ENCODE results near the gene HSDL2.
"Not testable (repeated sequence)": the region's sequence is repeated elsewhere in the genome, so short reads cannot be mapped to it uniquely, and the experiment has no call there.

The HSDL2 gene

DNA sequence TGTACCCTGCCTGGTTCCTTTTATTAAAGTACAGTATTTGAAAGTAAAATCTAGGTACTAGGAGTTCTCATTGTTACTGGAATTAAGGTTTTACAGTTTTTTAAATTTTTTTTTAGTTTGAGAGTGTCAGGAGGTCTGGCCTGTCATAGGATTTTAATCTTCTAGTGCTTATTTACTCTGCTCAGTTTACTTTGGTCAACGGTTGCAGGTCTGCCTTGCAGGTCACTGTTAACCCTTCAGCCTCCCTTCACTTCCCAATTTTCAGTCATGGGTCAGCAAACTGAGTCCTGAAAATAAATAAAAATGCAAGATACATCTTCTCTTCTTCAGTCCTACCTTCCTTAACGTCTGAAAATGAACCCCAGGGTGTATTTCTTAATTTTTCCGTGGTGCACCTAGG, 27.7 kb upstream of the HSDL2 start:
- H3K4me1 ChIP-seq (ENCODE audit: insufficient read depth, low read length): peaks cover 12% of the 10 kb centered on the region
- no peaks in the 10 kb centered on the region for H3K9me3 ChIP-seq (ENCODE audit: control insufficient read depth, insufficient read depth, low read length)
- no peak overlapping the region for H3K9ac ChIP-seq (ENCODE audit: low read depth, low read length)
- no peaks in the 10 kb centered on the region for H3K36me3 ChIP-seq (ENCODE audit: insufficient read depth, low read length)

DNA sequence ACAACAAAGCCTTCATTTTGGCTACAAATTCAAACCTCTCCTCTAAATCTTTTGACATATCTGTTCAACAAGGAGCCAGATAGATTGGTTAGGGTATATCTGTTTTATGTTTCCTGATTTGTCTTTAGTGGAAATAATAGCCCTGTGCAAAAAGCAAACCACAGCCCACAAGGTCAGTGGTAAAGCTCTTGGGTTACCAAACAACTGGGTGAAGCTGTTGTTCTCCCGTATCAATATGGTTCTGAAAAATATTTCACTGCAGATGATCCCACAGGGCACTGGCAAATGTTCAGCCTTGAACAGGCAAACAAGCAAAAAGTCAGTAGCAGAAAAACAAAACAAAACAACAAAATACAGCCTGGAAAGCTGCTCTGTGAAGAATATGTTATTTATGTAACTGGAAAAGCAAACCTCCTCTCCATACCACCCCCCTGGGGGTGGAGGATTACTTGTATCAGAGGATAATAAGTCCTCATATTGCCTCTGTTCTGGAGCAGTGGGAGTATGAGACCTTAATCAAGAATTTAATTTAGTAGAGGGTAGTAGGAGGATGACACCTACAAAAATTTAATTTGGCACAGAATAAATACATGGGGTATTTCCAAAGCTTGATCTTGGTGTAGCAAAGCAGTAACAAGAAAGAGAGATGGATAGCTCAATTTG, 25.7 kb upstream of the HSDL2 start:
- H3K36me3 ChIP-seq (ENCODE audit: insufficient read depth, low read length): no peaks in the 10 kb centered on the region
- no peak overlapping the region for H3K9ac ChIP-seq (ENCODE audit: low read depth, low read length)
- H3K4me1 ChIP-seq (ENCODE audit: insufficient read depth, low read length): peaks cover 1% of the 10 kb centered on the region
- H3K9me3 ChIP-seq (ENCODE audit: control insufficient read depth, insufficient read depth, low read length): no peaks in the 10 kb centered on the region

DNA sequence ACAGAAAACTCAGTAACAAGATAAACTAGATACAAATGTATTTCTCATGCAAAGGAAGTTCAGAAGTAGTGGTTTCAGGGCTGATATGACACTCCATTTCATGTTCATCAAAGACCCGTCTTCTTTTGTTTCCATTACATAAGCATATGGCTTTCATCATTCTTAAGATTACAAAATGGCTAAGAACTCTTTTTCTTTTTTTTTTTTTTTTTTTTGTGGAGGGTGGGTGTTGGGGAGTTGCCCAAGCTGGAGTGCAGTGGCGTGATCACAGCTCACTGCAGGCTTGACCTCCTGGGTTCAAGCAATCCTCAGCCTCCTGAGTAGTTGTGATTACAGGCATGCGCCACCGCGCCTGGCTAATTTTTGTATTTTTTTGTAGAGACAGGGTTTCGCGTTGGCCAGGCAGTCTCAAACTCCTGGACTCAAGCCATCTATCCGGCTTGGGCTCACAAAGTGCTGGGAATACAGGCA, 24.4 kb upstream of the HSDL2 start:
- Histone ChIP-seq H3K9ac (ENCODE audit: low read depth, low read length) (no peak overlapping the region), H3K4me1 (ENCODE audit: insufficient read depth, low read length) (no peaks in the 10 kb centered on the region; the same call in 1 of the 2 replicates), H3K36me3 (ENCODE audit: insufficient read depth, low read length) (no peaks in the 10 kb centered on the region), H3K9me3 (ENCODE audit: control insufficient read depth, insufficient read depth, low read length) (no peaks in the 10 kb centered on the region)

DNA sequence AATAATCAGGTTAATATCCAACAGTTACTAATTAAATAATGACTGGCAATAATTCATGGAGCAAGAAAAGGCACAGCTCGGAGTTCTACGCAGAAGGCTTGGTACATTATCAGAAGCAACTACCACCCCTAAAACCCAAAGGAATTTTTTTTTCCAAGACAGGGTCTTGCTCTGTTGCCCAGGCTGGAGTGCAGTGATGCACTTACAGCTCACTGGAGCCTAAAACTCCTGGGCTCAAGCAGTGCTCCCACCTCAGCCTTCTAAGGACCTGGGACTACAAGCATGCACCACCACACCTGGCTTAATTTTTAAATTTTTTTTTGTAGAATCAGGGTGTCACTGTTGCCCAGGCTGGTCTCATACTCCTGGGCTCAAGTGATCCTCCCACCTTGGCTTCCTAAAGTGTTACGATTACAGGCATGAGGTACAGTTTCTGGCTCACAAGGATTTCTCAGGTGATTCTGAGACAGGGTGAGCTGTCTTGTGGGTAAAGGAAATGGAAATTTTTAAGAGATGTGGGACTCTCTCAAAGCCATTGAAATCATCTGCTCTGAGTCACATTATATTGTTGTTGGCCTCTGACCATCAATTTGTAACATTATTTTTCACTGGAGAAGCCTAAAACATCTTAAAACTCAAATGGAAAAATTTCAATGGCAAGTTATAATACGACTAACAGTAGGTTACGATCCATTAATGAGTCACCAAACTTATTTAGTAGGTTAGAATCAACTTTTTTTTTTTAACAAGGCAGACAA, 19.7 kb upstream of the HSDL2 start:
- Histone ChIP-seq H3K9ac (ENCODE audit: low read depth, low read length) (no peak overlapping the region), H3K4me1 (ENCODE audit: insufficient read depth, low read length) (no peaks in the 10 kb centered on the region), H3K9me3 (ENCODE audit: control insufficient read depth, insufficient read depth, low read length) (peaks cover 6% of the 10 kb centered on the region; the same call in 1 of the 2 replicates), H3K36me3 (ENCODE audit: insufficient read depth, low read length) (no peaks in the 10 kb centered on the region)

DNA sequence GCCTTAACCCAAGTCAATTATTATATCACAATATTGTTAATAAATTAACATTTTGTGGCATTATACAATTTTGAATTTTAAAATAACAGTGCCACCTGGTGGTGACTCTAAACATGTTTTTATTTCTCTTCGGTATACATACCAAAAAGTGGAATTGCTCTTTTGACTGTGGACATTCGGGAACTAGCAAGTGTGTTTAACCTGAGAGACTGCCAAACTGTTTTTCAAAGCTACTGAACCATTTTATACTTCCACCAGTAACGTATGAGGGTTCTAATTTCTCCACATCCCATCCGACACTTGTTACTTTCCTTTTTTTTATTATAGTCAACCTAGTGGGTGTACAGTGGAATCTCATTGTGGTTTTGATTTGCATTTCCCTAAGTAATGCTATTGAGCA, 18.3 kb upstream of the HSDL2 start:
- Histone ChIP-seq H3K9me3 (ENCODE audit: control insufficient read depth, insufficient read depth, low read length) (peaks cover 12% of the 10 kb centered on the region), H3K9ac (ENCODE audit: low read depth, low read length) (no peak overlapping the region), H3K36me3 (ENCODE audit: insufficient read depth, low read length) (no peaks in the 10 kb centered on the region), H3K4me1 (ENCODE audit: insufficient read depth, low read length) (no peaks in the 10 kb centered on the region)

DNA sequence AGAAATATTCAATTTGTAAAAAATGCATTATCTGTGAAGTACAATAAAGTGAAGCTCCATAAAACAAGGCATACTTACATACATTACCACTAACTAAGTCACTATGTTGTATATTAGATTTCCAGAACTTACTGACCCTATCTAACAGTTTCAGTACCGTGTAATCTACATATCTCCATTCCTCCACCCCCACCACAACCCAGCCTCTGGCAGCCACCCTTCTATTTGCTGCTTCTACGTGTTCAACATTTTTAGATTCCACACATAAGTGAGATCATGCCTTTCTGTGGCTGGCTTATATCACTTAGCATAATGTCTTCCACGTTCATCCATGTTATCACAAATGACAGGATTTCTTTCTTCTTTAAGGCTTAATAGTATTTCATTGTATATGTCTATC, 15.1 kb upstream of the HSDL2 start:
- H3K9ac ChIP-seq (ENCODE audit: low read depth, low read length): no peak overlapping the region
- no peaks in the 10 kb centered on the region for H3K4me1 ChIP-seq (ENCODE audit: insufficient read depth, low read length)
- H3K9me3 ChIP-seq (ENCODE audit: control insufficient read depth, insufficient read depth, low read length): peaks cover 17% of the 10 kb centered on the region
- H3K36me3 ChIP-seq (ENCODE audit: insufficient read depth, low read length): no peaks in the 10 kb centered on the region

DNA sequence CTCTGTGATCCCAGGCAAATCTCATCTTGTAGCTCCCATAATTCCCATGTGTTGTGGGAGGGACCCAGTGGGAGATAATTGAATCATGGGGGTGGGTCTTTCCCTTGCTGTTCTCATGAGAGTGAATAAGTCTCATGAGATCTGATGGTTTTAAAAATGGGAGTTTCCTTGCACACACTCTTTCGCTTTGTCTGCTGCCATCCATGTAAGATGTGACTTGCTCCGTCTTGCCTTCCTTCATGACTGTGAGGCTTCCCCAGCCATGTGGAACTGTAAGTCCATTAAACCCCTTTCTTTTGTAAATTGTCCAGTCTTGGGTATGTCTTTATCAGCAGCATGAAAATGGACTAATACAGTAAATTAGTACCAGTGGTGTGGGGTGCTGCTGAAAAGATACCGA, 14.7 kb upstream of the HSDL2 start:
- peaks cover 17% of the 10 kb centered on the region for H3K9me3 ChIP-seq (ENCODE audit: control insufficient read depth, insufficient read depth, low read length)
- not testable (repeated sequence) for H3K36me3 ChIP-seq (ENCODE audit: insufficient read depth, low read length); H3K9ac ChIP-seq (ENCODE audit: low read depth, low read length); H3K4me1 ChIP-seq (ENCODE audit: insufficient read depth, low read length)

DNA sequence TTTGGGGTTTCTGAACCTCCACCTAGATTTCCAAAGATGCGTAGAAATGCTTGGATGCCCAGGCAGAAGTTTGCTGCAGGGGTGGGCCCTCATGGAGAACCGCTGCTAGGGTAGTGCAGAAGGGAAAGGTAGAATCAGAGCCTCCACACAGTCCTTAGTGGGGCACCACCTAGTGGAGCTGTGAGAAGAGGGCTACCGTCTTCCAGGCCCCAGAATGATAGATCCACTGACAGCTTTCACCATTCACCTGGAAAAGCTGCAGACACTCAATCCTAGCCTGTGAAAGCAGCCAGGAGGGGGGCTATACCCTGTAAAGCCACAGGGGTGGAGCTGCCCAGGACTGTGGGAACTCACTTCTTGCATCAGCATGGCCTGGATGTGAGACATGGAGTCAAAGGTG, 13.3 kb upstream of the HSDL2 start:
- no peaks in the 10 kb centered on the region for H3K4me1 ChIP-seq (ENCODE audit: insufficient read depth, low read length)
- H3K36me3 ChIP-seq (ENCODE audit: insufficient read depth, low read length): no peaks in the 10 kb centered on the region
- no peak overlapping the region for H3K9ac ChIP-seq (ENCODE audit: low read depth, low read length)
- H3K9me3 ChIP-seq (ENCODE audit: control insufficient read depth, insufficient read depth, low read length): peaks cover 22% of the 10 kb centered on the region

DNA sequence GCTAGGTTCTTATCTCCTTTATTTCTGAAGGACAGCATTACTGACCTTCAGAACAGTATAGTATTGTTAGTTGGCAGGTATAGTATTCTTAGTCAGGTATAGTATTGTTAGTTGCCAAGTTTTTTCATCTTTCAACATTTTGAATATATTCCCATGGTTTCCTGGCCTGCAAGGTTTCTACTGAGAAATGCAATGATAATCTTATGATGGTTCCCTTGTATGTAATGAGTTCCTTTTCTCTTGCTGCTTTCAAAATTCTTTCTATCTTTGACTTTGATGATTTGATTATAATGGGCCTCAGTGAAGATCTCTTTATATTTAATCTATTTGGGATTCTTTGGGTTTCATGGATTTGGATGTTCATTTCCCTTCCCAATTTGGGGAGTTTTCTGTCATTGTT, 12.4 kb upstream of the HSDL2 start:
- Histone ChIP-seq H3K4me1 (ENCODE audit: insufficient read depth, low read length) (no peaks in the 10 kb centered on the region), H3K36me3 (ENCODE audit: insufficient read depth, low read length) (no peaks in the 10 kb centered on the region), H3K9ac (ENCODE audit: low read depth, low read length) (no peak overlapping the region), H3K9me3 (ENCODE audit: control insufficient read depth, insufficient read depth, low read length) (peaks cover 22% of the 10 kb centered on the region)

DNA sequence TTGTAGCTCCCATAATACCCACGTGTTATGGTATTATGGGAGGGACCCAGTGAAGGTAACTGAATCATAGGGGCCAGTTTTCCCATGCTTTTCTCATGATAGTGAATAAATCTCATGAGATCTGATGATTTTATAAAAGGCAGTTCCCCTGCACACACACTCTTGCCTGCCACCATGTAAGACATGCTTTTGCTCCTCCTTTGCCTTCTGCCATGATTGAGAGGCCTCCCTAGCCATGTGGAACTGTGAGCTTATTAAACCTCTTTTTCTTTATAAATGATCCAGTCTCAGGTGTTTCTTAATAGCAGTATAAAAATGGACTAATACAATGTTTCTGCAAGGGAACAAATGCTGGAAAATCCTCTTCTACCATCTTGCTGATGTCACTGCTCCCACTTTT, 10.1 kb upstream of the HSDL2 start:
- no peaks in the 10 kb centered on the region for H3K4me1 ChIP-seq (ENCODE audit: insufficient read depth, low read length)
- H3K9ac ChIP-seq (ENCODE audit: low read depth, low read length): no peak overlapping the region
- H3K36me3 ChIP-seq (ENCODE audit: insufficient read depth, low read length): no peaks in the 10 kb centered on the region; the same call in 1 of the 2 replicates
- H3K9me3 ChIP-seq (ENCODE audit: control insufficient read depth, insufficient read depth, low read length): peaks cover 19% of the 10 kb centered on the region

DNA sequence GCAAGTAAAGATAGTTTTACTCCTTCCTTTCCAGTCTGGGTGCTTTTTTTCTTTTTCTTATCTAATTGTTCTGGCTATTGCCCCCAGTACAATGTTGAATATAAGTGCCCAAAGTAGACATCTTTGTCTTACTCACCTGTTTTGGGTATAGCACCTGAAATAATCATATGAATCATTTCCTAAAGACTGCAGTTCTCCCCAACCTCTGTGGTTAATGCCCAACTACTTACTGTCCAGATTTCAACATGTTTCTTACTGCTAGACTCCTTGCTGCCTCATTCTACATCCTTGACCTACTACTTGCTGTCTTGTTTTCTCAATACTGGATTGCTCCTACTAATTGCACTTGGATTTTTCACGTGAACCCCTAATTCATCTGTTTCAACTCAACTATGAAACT, 8.8 kb upstream of the HSDL2 start:
- Histone ChIP-seq H3K9me3 (ENCODE audit: control insufficient read depth, insufficient read depth, low read length) (peaks cover 15% of the 10 kb centered on the region), H3K36me3 (ENCODE audit: insufficient read depth, low read length) (no peaks in the 10 kb centered on the region; the same call in 1 of the 2 replicates), H3K9ac (ENCODE audit: low read depth, low read length) (no peak overlapping the region), H3K4me1 (ENCODE audit: insufficient read depth, low read length) (no peaks in the 10 kb centered on the region)

DNA sequence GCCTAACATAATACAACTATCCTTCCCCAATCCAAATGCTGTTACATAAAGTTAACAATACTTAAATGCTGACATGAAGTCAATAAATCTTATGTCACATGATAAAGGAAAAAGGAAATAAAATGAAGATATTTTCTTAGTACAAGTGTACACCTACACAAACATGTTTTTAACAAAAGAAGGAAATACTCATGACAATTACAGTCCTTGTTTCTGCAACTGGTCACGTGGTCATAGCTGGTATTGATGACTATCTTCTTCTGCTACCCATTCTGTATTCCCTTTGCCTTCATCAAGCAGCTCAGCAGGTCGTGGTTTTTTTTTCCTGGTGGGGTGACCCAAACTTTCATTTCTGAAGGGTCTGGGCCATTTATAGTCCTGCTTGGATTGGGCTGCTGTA, 6.2 kb upstream of the HSDL2 start:
- not testable (repeated sequence) for H3K36me3 ChIP-seq (ENCODE audit: insufficient read depth, low read length); H3K9me3 ChIP-seq (ENCODE audit: control insufficient read depth, insufficient read depth, low read length); H3K4me1 ChIP-seq (ENCODE audit: insufficient read depth, low read length); H3K9ac ChIP-seq (ENCODE audit: low read depth, low read length)

DNA sequence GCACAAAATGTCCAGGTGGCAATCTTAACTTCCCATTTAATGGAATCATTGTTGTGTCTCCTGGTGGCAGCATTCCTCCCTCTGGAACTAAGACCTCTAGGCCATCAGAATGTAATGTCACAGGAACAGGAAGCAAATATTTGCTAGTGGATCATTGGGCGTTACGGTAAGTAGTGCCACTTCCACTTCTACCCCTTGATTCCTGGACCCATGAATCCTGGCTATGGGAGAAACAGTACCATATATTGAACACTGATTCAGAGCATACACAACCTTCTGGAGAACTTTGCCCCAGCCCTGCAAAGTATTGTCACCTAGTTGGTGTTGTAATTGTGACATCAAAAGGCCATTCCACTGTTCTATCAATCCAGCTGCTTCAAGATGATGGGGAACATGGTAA, 5.7 kb upstream of the HSDL2 start:
- H3K9me3 ChIP-seq (ENCODE audit: control insufficient read depth, insufficient read depth, low read length); H3K36me3 ChIP-seq (ENCODE audit: insufficient read depth, low read length); H3K9ac ChIP-seq (ENCODE audit: low read depth, low read length); H3K4me1 ChIP-seq (ENCODE audit: insufficient read depth, low read length): not testable (repeated sequence)

DNA sequence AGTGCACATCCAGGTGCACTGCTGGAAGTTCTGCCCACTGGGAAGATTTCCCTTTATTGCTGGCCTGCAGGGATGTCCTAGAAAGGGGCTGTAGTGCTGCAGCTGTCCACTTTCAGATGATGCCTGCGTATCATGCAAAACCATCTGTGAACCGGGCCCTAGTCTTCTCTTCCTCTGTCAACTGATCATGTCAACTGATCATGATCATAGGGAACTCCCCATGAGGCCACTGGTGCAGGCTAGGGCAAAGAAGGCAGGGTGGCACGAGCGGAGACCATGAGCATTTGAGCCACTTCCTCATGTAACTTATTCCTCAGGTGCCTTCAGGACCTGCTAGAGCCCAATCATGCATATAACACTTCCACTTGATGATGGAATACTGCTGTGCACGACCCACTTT, 4.5 kb upstream of the HSDL2 start:
- H3K9me3 ChIP-seq (ENCODE audit: control insufficient read depth, insufficient read depth, low read length): 0 out of 2 replicates have a peak, but pooled peaks cover 6% of the 10 kb centered on the region

DNA sequence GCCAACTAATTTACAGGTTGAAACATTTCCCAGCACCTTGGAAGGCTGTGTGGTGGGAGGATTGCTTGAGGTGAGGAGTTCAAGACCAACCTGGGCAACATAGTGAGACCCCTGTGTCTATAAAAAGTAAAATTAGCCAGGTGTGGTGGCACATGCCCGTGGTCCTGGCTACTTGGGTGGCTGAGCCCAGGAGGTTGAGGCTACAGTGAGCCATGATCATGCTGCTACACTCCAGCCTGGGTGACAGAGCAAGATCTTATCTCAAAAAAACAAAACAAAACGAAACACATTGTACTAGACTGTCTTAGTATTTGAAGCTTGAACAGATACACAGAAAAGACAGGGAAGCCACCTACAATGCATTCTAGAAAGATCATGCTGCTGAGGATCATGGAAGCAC, 2.8 kb upstream of the HSDL2 start:
- H3K4me1 ChIP-seq (ENCODE audit: insufficient read depth, low read length): no peaks in the 10 kb centered on the region
- H3K9me3 ChIP-seq (ENCODE audit: control insufficient read depth, insufficient read depth, low read length): no peaks in the 10 kb centered on the region
- peaks cover 3% of the 10 kb centered on the region; the same call in 1 of the 2 replicates for H3K36me3 ChIP-seq (ENCODE audit: insufficient read depth, low read length)
- H3K9ac ChIP-seq (ENCODE audit: low read depth, low read length): peak overlapping the region; percentile 96; the same call in 1 of the 2 replicates

More for the DNA sequence above, 4.5 kb upstream of the HSDL2 start:
- H3K4me1 ChIP-seq (ENCODE audit: insufficient read depth, low read length): no peaks in the 10 kb centered on the region
- H3K9ac ChIP-seq (ENCODE audit: low read depth, low read length): no peak overlapping the region
- H3K36me3 ChIP-seq (ENCODE audit: insufficient read depth, low read length): peaks cover 3% of the 10 kb centered on the region; the same call in 1 of the 2 replicates

Measured in ES-I3 (cell line).